Fibroblast of skin of right quadriceps (primary cell): ENCODE results near the gene PRTFDC1.
A peak's percentile ranks its signal among the peaks of the same experiment; 100 is the strongest.

ENCODE experiments used
- DNase-seq: peaks from one replicate; pipeline ENCODE4 v3.0.0-alpha.2; 2013

The PRTFDC1 gene

DNA sequence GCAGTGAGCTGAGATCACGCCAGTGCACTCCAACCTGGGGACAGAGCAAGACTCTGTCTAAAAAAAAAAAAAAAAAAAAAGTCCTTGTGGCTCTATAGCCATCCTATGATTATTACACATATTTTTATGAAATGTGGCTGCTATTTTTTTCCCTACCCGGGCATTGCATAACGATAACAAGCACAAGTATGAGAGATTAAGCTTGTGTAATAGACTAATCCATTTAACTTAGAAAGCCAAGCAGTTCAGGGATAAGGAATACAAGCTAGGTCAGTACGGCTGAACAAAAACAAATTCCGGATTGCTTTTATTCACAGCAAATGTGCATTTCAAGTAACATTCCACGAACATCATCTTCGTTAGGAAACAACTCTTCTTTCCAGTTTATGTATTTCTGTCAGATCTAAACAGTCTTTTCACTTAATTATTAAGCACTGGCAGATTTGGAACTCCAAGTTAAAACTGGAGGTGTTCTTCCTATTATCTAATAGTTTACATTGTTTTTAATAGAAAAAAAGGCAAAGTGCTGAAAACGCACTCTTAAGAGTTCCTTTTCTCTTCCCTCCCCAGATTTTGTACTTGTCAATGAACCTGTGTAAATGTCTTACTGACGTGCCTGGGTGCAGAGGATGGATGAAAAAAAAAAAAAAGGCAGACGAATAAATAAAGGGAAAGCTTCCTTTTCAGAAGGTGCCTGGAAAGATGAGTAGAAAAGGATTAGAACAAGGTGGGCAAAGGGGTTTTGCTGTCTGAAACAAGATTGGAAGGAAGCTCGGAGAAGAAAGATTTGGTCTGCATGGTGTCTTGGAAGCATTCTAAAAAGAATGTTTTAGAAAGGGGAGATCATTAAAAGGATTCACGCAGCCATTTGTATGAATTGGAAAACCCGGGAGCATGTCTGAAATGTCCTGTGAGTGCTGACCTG is 81.1 kb downstream of the PRTFDC1 start:
- no peak for DNase-seq

DNA sequence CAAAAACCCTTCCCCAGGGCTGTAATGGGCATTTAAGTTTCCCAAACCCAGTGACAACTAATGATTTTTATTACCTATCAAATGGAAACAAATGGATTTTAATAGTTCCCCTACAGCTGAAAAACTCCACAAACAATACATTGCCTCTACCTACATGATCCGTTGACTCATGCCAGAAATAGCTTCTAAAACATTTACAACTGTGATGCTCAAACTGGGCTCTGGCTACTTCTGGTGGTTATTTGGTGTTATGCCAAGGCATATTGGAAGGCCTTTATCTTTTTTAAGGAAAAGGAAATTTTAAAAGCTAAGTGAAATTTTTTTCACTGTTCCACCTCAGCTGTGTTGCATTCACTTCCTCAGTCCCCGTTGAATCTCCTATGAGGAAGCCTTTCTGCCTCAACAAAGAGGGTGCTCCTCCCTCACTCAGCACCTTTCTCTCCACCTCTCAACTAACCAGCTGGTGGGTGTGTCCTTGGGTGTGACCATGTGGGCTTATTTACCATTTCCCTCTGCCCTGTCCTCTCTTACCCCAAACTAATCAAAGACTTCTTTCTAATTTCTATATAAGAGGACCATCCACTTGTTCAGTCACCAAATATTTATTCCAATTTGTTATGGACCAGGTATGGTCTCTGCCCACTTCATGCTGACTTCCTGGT is 82.9 kb downstream of the PRTFDC1 start:
- DNase-seq, result peak; percentile 63

DNA sequence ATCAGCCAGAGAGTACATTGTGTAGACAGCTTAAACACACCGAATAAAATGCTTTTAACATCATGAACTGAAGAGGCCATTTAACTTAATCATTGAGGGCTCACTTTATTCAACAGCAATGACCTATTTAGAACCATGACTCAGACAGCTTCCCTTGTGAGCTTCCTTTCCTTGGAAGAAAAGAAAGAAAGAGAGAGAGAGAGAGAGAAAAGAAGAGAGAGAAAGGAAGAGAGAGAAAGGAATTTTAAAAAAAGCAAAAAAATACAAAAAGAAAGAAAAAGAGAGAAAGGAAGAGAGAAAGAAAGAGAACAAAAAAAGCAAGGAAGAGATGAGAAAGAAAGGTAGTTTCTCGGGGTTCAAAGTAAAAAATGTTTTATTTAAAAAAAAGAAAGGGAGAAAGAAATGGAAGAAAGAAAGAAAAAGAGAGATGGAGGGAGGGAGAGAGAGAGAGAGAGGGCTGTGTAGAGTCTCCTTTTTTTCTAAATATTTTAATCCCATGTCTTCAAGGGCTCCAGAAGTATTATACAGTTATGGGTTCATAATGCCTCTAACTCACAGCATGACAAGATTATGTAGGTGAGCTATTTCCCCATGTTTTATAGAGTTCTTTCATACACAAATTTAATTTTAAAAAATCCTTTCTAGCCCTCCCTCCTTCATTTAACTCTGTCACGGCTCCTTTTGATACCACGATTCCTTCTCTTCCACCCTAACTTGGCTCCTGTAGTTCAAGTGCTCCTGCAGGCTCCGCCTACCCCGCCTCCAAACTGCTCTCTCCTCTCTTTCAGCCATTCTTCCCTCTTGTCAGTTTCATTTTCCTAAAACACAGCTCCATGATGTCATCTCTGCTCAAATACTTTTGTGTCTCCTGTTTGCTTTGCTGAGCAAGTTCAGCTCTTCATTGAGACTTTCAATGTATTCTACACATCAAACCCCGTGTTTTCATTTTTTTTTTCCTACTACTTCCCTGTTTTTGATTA is 85.5 kb downstream of the PRTFDC1 start:
- DNase-seq, result peak; percentile 68

DNA sequence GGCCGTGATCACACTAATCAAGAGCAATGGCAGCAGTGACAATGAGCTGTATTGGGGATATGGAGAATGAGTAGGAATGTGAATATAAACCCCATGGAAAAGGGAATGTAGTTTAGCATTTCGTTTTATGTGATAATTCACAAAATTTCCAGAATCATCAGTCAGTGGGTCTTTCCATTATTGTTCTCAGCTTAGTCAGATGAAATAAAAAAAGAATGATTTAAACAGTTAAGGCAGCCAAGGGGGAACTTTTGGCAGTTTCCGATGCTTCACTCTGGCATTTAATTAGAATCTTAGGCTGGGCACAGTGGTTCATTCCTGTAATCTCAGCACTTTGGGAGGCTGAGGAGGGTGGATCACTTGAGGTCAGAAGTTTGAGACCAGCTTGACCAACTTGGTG is 86.6 kb downstream of the PRTFDC1 start:
- no peak for DNase-seq

DNA sequence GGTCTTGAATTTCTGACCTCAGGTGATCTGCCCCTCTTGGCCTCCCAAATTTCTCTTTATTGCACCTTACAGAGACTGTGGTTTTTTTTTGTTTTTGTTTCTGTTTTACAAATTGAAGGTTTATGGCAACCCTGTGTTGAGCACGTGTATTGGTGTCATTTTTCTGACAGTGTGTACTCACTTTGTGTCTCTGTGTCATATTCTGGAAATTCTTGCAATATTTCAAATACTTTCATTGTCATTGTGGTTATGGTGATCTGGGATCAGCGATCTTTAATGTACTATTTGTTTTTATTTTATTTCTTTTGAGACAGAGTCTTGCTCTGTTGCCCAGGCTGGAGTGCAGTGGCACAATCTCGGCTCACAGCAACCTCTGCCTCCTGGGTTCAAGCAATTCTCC is 89.8 kb downstream of the PRTFDC1 start:
- DNase-seq, result no peak

DNA sequence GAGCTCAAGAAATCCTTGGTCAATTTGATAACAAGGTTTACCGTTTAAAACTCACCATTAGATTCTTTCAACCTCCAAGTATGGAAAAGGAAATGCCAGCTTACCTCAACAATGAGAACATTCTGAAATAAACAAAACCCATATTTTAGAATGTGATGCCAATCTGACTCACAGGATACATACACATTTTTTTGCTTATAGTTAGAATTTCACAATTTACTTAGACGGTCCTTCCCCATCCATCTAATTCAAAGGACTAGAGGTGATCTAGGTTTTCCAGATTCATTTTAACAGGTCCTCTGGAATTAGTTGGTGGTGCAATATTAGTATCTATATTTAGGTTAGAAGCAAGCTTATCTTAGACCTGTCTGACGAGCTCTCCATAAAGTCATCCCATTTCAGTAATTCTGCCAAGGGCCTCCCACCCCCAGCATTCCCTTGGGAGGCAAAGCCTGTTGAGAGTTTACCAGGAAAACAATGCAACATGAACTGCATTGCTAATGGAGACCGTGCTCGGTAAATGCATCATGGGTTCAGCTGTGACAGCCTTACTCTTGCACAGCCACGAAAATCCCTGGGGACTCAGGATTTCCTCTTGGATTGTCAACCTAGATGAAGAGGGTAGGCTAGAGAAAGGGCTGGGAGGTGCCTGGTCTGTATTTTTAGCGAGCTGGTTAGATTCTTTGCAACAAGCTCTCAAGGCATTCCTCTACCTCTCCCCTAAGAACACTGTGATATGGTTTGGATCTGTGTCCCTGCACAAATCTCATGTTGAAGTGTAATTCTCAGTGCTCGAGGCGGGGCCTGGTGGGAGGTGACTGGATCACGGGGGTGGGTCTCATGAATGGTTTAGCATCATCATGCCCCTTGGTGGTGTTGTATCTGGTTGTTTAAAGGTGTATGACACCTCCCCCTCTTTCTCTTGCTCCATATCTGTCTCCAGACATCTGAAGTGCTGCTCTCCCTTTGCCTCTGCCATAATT is 93.8 kb downstream of the PRTFDC1 start:
- peak; percentile 75 for DNase-seq

DNA sequence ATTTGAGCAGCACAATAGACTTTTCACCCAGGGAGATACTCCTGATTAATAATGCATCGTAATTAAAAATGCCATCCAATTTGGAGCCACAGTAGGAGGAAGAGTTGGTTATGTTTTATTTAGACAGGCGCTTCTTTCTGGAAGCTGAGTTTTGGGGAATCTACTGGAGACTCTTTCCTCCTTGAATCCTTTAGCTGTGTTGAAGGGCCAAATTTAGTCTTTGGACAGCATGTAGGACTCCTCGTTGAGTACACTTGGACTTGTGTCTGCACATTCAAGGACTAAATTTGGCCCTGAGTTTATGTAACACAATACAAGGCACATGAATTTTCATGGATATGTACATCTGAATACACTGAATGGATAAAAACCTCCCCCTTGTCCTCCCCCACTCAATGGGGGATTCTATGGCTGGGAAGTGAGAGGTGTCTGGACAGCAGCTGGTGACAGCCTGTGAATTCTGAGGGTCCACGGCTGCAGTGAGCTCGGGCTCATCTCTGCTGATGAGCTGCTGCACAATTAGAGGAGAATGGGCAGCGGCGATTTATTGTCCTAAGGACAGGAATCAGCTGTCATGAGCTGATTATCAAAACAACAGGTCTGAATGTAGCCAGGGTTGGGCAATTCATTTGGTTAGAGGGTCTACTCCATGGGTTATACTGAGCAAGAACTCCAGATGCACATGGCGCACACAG is 95.2 kb downstream of the PRTFDC1 start:
- DNase-seq, result no peak

DNA sequence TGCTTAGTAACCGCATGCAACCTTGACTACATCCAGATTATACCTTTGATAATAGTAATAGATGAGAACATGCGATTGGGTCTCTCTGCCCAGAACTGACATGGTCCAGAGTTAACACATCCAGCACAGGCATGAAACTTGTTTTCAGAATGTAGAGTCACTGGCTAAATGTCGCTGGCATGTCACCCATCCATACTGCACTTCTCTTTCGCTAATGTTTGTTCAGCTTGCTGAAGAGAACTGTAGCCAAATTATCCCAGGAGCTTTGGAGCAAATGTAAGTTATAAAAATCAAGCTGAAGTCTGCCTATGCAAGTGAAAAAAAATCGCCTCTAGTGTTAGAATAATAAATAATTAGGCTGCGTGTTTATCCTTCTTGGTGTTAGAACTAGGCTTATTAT is 98.2 kb downstream of the PRTFDC1 start:
- DNase-seq, result no peak

DNA sequence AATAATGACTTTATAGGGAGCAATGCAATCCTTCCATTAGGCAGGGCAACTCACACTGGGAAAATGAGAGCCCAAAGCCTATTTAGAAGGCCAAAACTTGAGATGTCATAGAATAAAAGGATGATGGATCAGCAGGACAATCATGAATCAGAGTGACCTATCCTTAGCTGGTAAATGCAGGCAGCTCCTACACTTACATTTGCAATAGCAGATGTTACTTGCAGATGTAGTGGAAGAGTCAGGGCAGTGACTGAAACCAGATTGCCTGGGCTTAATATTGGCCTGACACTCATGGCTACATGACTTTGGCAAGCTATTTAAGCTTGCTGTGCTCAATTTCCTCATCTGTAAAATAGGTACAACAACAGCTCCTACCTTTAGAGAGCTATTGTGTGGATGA is 98.7 kb downstream of the PRTFDC1 start:
- DNase-seq, result no peak

DNA sequence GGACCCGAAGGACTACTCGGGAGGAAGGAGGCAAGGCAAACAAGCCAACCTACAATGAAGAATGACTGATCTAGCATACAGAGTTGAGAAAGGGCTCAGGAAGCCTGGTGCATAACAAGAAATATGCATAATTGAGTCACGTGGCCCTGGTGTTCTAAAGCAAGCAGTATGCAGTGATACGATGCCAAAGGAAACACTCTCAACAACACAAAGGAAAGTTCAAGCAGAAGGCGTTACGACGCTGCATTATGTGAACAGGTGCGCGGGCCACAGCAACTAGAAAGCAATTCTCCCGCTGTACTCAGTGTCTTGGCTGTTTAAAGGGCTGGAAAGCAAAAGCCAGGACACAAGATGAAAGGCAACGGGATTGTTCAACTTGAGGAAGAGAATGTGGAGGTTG is 100.8 kb downstream of the PRTFDC1 start:
- no peak for DNase-seq

DNA sequence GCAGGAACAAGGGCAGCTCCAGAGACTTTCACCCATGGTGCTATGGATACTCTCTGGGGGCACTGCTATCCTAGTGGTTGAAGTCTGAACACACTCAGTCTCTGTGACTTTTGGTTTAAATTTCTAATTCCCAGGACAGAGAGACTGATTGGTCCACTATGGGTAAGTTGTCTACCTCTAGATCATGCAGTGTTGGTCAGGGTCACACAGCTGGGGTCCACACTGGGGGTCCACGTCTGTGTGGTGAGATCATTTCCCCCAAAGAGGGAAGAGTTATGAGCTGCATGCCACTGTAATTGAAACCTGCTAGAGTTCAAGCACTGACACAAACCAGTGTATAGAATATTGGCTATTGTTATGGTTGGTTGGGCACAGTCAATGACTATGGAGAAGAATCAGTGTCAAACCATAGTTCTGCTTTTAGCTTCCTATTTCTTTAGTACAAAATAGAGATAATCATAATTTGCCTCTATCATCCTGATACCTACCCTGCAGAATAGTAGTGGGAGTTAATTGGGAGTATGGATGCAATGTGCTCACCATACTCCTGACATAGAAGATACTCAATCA is 101.6 kb downstream of the PRTFDC1 start:
- DNase-seq, result no peak

DNA sequence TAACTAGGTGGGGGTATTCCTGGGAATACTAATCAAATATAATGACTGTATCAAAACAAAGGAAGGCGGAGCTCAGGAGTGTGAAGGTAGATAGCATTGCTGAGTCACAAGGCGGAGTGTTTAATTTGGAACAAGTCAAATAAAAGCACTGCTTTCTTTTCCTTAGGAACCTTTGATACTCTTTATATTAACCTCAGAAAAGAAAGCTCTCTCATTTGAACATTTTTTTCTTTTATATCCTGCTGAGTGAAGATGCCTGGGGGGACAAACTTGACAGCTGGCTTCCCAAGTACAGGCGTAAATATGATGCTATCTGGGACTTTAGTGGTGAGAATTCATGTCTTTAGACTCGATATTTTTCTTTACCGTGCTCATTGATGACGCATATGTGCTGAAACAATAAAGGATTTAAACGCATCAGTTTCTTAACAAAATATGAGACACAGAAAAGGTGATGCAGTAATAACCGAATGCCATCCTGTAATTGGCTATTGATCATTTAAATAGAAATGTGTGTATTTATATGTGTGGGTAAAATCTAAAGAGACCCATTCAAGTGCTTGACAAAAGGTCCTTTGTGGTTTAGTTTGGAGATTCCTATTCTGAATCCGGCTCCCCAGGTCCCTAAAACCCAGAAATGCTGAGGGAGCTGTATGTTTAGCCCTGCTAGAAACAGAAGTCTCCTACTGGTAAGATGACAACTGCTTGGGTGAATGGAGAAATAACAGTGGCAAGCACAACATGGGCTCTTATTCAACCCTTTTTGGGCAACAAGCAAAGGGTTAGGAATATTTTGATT is 102.7 kb downstream of the PRTFDC1 start:
- no peak for DNase-seq

DNA sequence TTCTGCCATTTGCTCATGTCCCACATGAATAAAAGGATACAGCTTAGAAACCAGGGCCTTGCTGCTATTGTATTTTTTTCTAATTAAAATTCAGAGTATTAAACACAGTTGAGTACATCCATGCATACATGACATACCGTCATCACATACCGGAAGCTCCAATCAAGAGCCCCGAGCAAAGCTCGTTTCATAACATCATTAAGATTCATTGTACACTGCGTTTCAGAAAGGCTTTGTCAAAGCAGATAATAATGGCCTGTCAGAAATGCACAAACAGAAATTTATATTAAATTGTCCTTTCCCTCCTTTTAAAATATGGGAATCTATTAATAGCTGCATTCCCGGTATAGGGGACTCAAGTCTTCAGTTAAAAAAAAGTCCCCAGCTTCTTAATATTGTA is 103.4 kb downstream of the PRTFDC1 start:
- DNase-seq, result no peak

DNA sequence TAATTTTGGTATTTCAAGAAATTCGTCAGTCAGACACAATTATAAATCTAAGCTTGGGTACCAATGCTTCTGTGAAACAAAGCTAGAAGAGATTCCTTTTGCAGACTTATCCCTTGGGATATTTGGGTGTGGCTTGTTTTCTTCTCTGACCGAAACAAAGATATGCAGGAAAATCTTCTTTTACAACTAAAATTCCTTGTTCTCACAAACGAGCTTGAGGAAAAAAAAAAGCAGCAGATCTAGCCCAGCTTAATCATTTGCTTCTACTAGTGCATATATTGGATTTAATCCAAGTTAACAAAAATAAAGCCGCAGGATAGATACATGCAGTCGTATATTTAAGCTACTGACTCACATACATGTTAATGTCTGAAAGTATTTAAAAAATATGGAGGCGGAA is 104.2 kb downstream of the PRTFDC1 start:
- DNase-seq, result no peak

DNA sequence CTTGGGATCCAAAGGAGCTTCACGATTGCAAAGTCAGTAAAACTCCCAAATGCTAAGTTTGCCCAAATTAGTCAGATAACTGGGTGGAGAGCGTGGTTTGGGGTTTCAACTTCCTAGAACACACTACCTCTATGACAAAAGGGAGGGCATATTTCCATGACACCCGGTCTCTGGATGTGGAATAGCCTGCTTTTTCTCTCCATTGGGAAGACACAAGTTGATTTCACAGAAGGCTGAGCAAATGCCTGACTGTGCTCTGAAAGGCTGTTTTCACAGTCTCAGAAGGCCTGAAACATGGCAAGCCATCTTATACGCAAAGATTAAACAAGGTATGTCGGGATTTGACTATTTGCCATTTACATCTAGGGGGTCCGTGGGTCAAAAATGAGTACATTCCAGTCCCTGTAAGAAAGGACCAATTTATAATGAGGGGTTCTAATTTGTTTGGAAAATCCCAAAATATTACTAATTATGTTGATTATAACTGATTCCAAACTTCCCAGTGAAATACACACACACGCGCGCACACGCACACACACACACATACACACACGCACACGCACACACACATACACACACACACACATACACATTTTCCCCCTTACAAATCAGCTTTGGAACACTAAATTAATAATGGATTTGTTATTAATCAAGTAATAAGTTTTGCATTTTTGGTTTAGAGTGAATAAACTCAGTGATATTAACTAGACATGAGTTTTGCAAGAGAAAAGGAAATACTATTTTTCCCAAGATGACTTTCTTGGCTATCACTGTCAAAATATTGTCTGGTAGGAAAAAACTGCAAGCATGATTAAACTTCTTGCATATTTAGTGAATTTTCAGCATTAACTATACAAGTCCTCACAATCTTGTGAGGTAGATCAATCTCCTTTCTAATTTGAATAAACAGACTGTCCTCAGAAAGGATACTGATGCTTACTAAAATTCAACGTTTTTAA is 105.0 kb downstream of the PRTFDC1 start:
- DNase-seq, result no peak

DNA sequence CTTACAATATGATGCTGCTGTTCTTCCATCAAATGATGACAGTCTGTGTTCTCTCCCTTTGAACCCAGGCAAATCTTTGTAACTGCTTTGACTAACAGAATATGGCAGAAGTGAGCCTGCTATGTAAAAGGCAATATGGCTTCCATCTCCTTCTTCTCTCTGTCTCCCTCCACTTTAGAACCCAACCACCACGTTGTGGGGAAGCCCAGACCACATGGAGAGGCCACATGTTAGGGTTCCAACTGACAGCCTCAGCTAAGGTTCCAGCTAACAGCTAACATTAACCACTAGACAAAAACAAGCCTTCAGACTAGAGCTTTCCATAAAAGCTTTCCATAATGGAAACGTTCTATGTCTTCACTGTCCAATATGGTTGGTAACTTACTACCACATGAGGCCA is 107.7 kb downstream of the PRTFDC1 start:
- DNase-seq, result no peak

DNA sequence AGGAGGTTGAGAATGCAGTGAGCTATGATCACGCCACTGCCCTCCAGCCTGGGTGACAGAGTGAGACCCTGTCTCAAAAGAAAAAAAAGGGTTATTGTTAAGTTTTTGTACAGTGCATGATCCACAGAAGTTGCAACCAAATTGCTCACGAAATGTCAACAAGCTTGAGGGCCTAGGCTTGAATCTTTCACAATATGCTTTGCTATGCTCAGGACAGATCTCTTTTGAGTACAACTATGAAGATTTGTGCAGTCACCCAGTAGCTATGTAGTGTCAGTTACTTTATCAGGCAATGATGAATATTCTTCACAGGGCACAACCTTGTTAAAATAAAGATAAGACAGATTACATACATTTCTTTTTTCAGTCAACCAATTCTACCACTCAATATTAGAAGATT is 109.2 kb downstream of the PRTFDC1 start:
- DNase-seq, result no peak

DNA sequence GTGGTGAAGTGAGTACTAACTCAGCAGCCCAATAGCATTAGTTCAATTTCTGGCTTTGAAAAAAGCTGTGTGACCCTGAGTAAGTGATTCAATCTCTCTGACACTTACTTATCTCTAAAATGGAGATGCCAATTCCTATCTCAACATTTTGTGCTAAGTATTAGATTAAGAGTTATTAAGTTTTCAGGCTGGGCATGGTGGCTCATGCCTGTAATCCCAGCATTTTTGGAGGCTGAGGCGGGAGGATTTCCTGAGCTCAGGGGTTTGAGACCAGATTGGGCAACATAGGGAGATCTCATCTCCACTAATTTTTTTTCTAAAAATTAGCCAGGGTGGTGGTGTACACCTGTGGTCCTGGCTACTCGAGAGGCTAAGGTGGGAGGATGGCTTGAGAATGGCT is 109.5 kb downstream of the PRTFDC1 start:
- no peak for DNase-seq

DNA sequence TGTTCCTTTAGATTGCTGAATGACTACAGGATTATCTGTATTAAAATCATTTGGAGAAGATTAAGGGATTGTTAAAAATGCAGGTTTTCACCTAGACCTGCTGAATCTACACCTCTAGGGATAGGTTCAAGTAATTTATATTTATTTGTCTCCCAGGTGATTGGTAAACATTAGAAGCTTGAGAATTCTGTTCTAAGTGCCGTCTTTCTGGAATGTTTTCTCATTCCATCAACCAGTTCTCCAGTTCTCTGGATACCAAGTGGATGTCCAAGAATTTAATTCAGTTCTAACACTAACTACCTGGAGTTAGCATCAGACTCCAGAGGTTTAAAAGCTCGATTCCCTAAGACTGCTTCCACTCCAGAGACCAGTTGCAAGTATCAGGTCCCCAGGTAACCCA is 110.9 kb downstream of the PRTFDC1 start:
- no peak for DNase-seq
